K562 (cell line): ENCODE results near the gene NECTIN2. TPM values are rescaled to one million over a fixed set of nuclear protein-coding genes. Genes with fewer than 3 reads are reported as not detected.

Experiments used
- CHD7 ChIP-seq: fragments of 200-600 bp; sonication (generic); IDR thresholded peaks from one replicate; pipeline ENCODE4 v1.6.1; 2012; ENCODE audit warnings: mild to moderate bottlenecking, low read depth, low read length, inconsistent platforms
- HDGF ChIP-seq: fragments of 450-650 bp; IDR thresholded peaks from 2 replicates; pipeline ENCODE4 v1.6.1; 2016
- KAT7 ChIP-seq: sonication (generic); formaldehyde crosslinking; IDR thresholded peaks from 2 replicates; pipeline ENCODE4 v1.8.0; 2022; ENCODE audit warnings: missing genetic modification reagents, mild to moderate bottlenecking, borderline replicate concordance
- MYC ChIP-seq, 2 experiments: fragments of 250-450 bp in 1 of 2; sonication (Bioruptor Pico) in 1 of 2; IDR thresholded peaks; 2 replicates each; pipeline versions ENCODE4 v1.5.1 to v1.6.1; 2012 to 2021; ENCODE audit warnings: low read depth in 2 of 2, borderline replicate concordance in 1 of 2, improper control_type of control experiment in 1 of 2, low read length in 1 of 2, mild to moderate bottlenecking in 1 of 2, moderate library complexity in 1 of 2
- THRB ChIP-seq: fragments of 450-650 bp; formaldehyde crosslinking; conservative IDR thresholded peaks from 2 replicates; pipeline ENCODE4 v1.4.0; 2022; ENCODE audit warnings: mild to moderate bottlenecking, missing genetic modification characterization
- ZNF274 ChIP-seq: IDR thresholded peaks from 2 replicates; pipeline ENCODE4 v1.6.1; 2011; ENCODE audit warnings: low read depth, mild to moderate bottlenecking, low read length, moderate library complexity, borderline replicate concordance
- polyA plus RNA-seq, 8 experiments: library from polyadenylated mRNA; depleted of rRNA in 4 of 8; stranded (reverse) in 5 of 8; unstranded in 3 of 8; fragments of >200 nt; fragmentation: Nextera tagmentation in 2 of 8; fragmentation: Illumina TruSeq in 1 of 8; extraction: Ambion mirVana in 2 of 8; extraction: Trizol in 1 of 8; gene quantifications; 2 replicates each; pipeline versions ENCODE4 v1.2.1 to v1.2.3, GENCODE V29; 2011 to 2014; ENCODE audit warnings: inconsistent platforms in 1 of 8, missing spikeins in 1 of 8
- total RNA-seq, 7 experiments: library from RNA; depleted of rRNA in 6 of 7; stranded (reverse); fragments of >200 nt in 6 of 7; fragmentation: Illumina TruSeq in 2 of 7; extraction: Trizol in 2 of 7; gene quantifications; 2 replicates each; pipeline versions ENCODE4 v1.2.1 to v1.2.3, GENCODE V29; 2011 to 2021; ENCODE audit warnings: low replicate concordance in 1 of 7
- TF ChIP-seq, protein P1 (sequence below), 2 experiments: fragments of 450-650 bp in 1 of 2; sonication (generic) in 1 of 2; formaldehyde crosslinking in 1 of 2; IDR thresholded peaks in 1 of 2; conservative IDR thresholded peaks in 1 of 2; 2 replicates each; pipeline versions ENCODE4 v1.6.1 to v1.8.1; 2016 to 2023; ENCODE audit warnings: mild to moderate bottlenecking in 2 of 2, moderate library complexity in 2 of 2, inconsistent platforms in 1 of 2, missing genetic modification reagents in 1 of 2
- TF ChIP-seq, protein P2 (sequence below): fragments of 450-650 bp; conservative IDR thresholded peaks from 2 replicates; pipeline ENCODE4 v1.6.1; 2016; ENCODE audit warnings: missing genetic modification characterization, low read depth, mild to moderate bottlenecking, missing compliant biosample characterization, moderate library complexity

NECTIN2 gene
- total and polyA plus RNA-seq, 9 of the 15 experiments (the other 6 are each of a cell fraction or from before 2014, with no cell fraction given), result 3.9 to 94.9 (median 34.9) TPM

GRCh38 chr19:44848036-44848811, 2.1 kb downstream of the NECTIN2 start (continued):
- no peak for TF ChIP-seq CHD7
- TF ChIP-seq THRB (CRISPR knock-in tag), result 0 out of 2 replicates have a peak, but pooled peaks have one; percentile 23
- peak; percentile 25; the same call in 1 of the 2 replicates for TF ChIP-seq KAT7 (CRISPR knock-in tag)
- TF ChIP-seq, protein P1, sequence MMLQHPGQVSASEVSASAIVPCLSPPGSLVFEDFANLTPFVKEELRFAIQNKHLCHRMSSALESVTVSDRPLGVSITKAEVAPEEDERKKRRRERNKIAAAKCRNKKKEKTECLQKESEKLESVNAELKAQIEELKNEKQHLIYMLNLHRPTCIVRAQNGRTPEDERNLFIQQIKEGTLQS (IDR thresholded peaks at IDR 0.05), result no peak
- TF ChIP-seq, protein P1 (CRISPR knock-in tag; conservative IDR thresholded peaks at IDR 0.05), result 0 out of 2 replicates have a peak, but pooled peaks have one; percentile 24
- TF ChIP-seq, protein P2, sequence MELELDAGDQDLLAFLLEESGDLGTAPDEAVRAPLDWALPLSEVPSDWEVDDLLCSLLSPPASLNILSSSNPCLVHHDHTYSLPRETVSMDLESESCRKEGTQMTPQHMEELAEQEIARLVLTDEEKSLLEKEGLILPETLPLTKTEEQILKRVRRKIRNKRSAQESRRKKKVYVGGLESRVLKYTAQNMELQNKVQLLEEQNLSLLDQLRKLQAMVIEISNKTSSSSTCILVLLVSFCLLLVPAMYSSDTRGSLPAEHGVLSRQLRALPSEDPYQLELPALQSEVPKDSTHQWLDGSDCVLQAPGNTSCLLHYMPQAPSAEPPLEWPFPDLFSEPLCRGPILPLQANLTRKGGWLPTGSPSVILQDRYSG (tag), result no peak
- TF ChIP-seq MYC (IDR thresholded peaks at IDR 0.05; ENCODE audit: low read depth, low read length), result peak; percentile 28; the same call in 1 of the 2 replicates
- TF ChIP-seq MYC (CRISPR knock-in tag; IDR thresholded peaks at IDR 0.05; ENCODE audit: borderline replicate concordance, low read depth), result no peak
- no peak for TF ChIP-seq HDGF
- no peak for TF ChIP-seq ZNF274
